Trophoblast cell (in vitro differentiated cells and primary cell): ENCODE measurements around the gene VPS33B.

Experiments used
- DNase-seq, 2 donors: peaks; one replicate each; pipeline ENCODE4 v3.0.0-alpha.2; 2016
- H2AFZ ChIP-seq: 2 replicates; pipeline ENCODE4 v1.6.1; 2013; ENCODE audit warnings: low read length, moderate library complexity, mild to moderate bottlenecking; ENCODE audit not compliant: insufficient read depth, poor library complexity
- H2AK5ac ChIP-seq: 2 replicates; pipeline ENCODE4 v1.6.1; 2013; ENCODE audit warnings: mild to moderate bottlenecking, low read length
- H2BK120ac ChIP-seq: 2 replicates; pipeline ENCODE4 v1.6.1; 2013; ENCODE audit warnings: low read length, mild to moderate bottlenecking, moderate library complexity; ENCODE audit not compliant: insufficient read depth, poor library complexity
- H2BK12ac ChIP-seq: 2 replicates; pipeline ENCODE4 v1.6.1; 2013; ENCODE audit warnings: mild to moderate bottlenecking, low read length, moderate library complexity
- H2BK5ac ChIP-seq: 2 replicates; pipeline ENCODE4 v1.6.1; 2013; ENCODE audit warnings: low read length, low read depth, moderate library complexity, mild to moderate bottlenecking; ENCODE audit not compliant: poor library complexity
- H3K14ac ChIP-seq: 2 replicates; pipeline ENCODE4 v1.6.1; 2013; ENCODE audit warnings: mild to moderate bottlenecking, low read length
- H3K18ac ChIP-seq: 2 replicates; pipeline ENCODE4 v1.6.1; 2013; ENCODE audit warnings: mild to moderate bottlenecking, low read length
- H3K23ac ChIP-seq: 2 replicates; pipeline ENCODE4 v1.6.1; 2013; ENCODE audit warnings: low read length
- H3K27ac ChIP-seq: 2 replicates; pipeline ENCODE4 v1.5.1; 2013; ENCODE audit warnings: low read depth, mild to moderate bottlenecking, inconsistent platforms, low read length, moderate library complexity
- H3K27me3 ChIP-seq: 2 replicates; pipeline ENCODE4 v1.6.1; 2013; ENCODE audit warnings: inconsistent platforms, mild to moderate bottlenecking, low read length, moderate library complexity; ENCODE audit not compliant: insufficient read depth
- H3K36me3 ChIP-seq, 2 experiments: 1 replicate in 1 of 2; 2 replicates in 1 of 2; pipeline ENCODE4 v1.6.1; 2013; ENCODE audit warnings: low read length in 2 of 2, mild to moderate bottlenecking in 2 of 2, moderate library complexity in 1 of 2; ENCODE audit not compliant: insufficient read depth in 2 of 2, control insufficient read depth in 1 of 2
- H3K4ac ChIP-seq: 2 replicates; pipeline ENCODE4 v1.6.1; 2013; ENCODE audit warnings: low read depth, mild to moderate bottlenecking, low read length, moderate library complexity
- H3K4me1 ChIP-seq, 2 experiments: 1 replicate in 1 of 2; 2 replicates in 1 of 2; pipeline ENCODE4 v1.6.1; 2013; ENCODE audit warnings: low read length in 2 of 2, mild to moderate bottlenecking in 2 of 2, moderate library complexity in 1 of 2; ENCODE audit not compliant: insufficient read depth in 2 of 2, control insufficient read depth in 1 of 2
- H3K4me2 ChIP-seq: 2 replicates; pipeline ENCODE4 v1.6.1; 2013; ENCODE audit warnings: inconsistent platforms, mild to moderate bottlenecking, low read length, moderate library complexity
- H3K4me3 ChIP-seq: 2 replicates; pipeline ENCODE4 v1.5.1; 2013; ENCODE audit warnings: mild to moderate bottlenecking, low read depth, low read length, inconsistent platforms
- H3K79me1 ChIP-seq: one replicate; pipeline ENCODE4 v1.6.1; 2013; ENCODE audit warnings: low read length
- H3K79me2 ChIP-seq: 2 replicates; pipeline ENCODE4 v1.6.1; 2013; ENCODE audit warnings: low read length, mild to moderate bottlenecking; ENCODE audit not compliant: control insufficient read depth, insufficient read depth, poor library complexity
- H3K9ac ChIP-seq: 2 replicates; pipeline ENCODE4 v1.6.1; 2013; ENCODE audit warnings: mild to moderate bottlenecking, low read length
- H3K9me3 ChIP-seq: 2 replicates; pipeline ENCODE4 v1.6.1; 2013; ENCODE audit warnings: low read depth, mild to moderate bottlenecking, control low read depth, inconsistent platforms, low read length; ENCODE audit not compliant: insufficient read depth
- H4K12ac ChIP-seq: 2 replicates; pipeline ENCODE4 v1.6.1; 2013; ENCODE audit warnings: low read depth, mild to moderate bottlenecking, low read length, moderate library complexity
- H4K8ac ChIP-seq: 2 replicates; pipeline ENCODE4 v1.6.1; 2013; ENCODE audit warnings: low read depth, mild to moderate bottlenecking, low read length, moderate library complexity
- H4K91ac ChIP-seq: one replicate; pipeline ENCODE4 v1.6.1; 2013; ENCODE audit warnings: low read depth, mild to moderate bottlenecking, low read length, moderate library complexity
- WGBS: extraction: QIAGEN DNeasy Blood & Tissue Kit; methylation state at CpG from one replicate; pipeline ENCODE4 v1.1.7; 2013; ENCODE audit warnings: missing lambda C conversion rate; ENCODE audit not compliant: insufficient read length, insufficient coverage; ENCODE audit errors: extremely low coverage; 5-methylcytosine and 5-hydroxymethylcytosine counted together

The VPS33B gene

DNA sequence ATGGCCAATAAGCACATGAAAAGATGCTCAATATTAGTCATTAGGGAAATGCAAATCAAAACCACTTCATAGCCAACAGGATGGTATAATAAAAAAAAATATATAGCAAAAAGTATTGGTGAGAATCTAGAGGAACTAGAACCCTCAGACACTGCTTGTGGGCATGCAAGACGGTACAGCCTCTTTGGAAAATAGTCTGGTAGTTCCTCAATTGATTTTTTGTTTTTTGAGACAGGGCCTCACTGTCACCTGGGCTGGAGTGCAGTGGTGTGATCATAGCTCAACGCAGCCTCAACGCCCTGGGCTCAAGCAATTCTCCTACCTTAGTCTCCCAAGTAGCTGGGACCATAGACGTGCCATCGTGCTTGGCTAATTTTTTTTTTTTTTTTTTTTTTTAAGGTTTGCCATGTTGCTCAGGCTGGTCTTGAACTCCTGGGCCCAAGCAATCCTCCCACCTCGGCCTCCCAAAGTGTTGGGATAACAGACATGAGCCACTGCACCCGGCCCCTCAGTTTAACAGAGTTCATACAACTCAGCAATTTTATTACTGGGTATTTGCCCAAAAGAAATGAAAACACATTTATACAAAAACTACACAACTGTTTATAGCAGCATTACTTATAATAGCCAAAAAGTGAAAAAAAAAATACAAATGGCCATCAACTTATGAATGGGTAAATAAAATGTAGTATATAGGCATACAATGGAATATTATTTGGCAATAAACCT lies 33.2 kb downstream of the VPS33B start:
- no CpG with 5 or more reads among the region's 7 CpGs for WGBS
- H4K8ac ChIP-seq: no peak overlapping the region
- no peak overlapping the region for H2BK12ac ChIP-seq
- no peak overlapping the region for H3K4me3 ChIP-seq
- no peaks in the 10 kb centered on the region for H3K27me3 ChIP-seq
- no peak overlapping the region for H2AK5ac ChIP-seq
- no peak overlapping the region for H3K18ac ChIP-seq
- H3K9me3 ChIP-seq: no peaks in the 10 kb centered on the region
- peaks cover 27% of the 10 kb centered on the region for H3K79me2 ChIP-seq
- H4K91ac ChIP-seq: no peak overlapping the region
- peaks cover 9 to 14% of the 10 kb centered on the region in 2 experiments for H3K4me1 ChIP-seq
- no peak for DNase-seq
- H3K9ac ChIP-seq: no peak overlapping the region
- peaks cover 4% of the 10 kb centered on the region for H3K79me1 ChIP-seq
- H3K4me2 ChIP-seq: no peak overlapping the region
- H3K23ac ChIP-seq: no peak overlapping the region
- peak overlapping the region; percentile 40 for H3K4ac ChIP-seq
- H2BK5ac ChIP-seq: no peak overlapping the region
- H2BK120ac ChIP-seq: no peak overlapping the region
- no peak overlapping the region for H3K27ac ChIP-seq
- H3K36me3 ChIP-seq: peaks cover 0 to 2% of the 10 kb centered on the region in 2 experiments
- no peak overlapping the region for H3K14ac ChIP-seq
- H4K12ac ChIP-seq: no peak overlapping the region
- H2AFZ ChIP-seq: no peak overlapping the region

- Histone ChIP-seq H3K9me3 (no peaks in the 10 kb centered on the region), H3K4me2 (no peak overlapping the region), H2BK120ac (no peak overlapping the region), H2BK5ac (no peak overlapping the region), H3K4me1 (peaks cover 9 to 14% of the 10 kb centered on the region in 2 experiments), H3K9ac (no peak overlapping the region), H3K36me3 (peaks cover 3 to 7% of the 10 kb centered on the region in 2 experiments), H2AFZ (no peak overlapping the region), H3K79me2 (peaks cover 19% of the 10 kb centered on the region), H3K23ac (peak overlapping the region; percentile 32), H3K27ac (no peak overlapping the region), H3K79me1 (no peaks in the 10 kb centered on the region), H2AK5ac (no peak overlapping the region), H4K12ac (no peak overlapping the region), H3K14ac (no peak overlapping the region), H3K4me3 (no peak overlapping the region), H3K18ac (no peak overlapping the region), H2BK12ac (no peak overlapping the region), H3K27me3 (no peaks in the 10 kb centered on the region), H4K91ac (no peak overlapping the region), H4K8ac (no peak overlapping the region), H3K4ac (peak overlapping the region; percentile 60)
- WGBS: no CpG with 5 or more reads among the region's 6 CpGs
- no peak for DNase-seq
These were observed 34.1 kb downstream of the VPS33B start for GRCh38 chr15:90988296-90988695.

DNA sequence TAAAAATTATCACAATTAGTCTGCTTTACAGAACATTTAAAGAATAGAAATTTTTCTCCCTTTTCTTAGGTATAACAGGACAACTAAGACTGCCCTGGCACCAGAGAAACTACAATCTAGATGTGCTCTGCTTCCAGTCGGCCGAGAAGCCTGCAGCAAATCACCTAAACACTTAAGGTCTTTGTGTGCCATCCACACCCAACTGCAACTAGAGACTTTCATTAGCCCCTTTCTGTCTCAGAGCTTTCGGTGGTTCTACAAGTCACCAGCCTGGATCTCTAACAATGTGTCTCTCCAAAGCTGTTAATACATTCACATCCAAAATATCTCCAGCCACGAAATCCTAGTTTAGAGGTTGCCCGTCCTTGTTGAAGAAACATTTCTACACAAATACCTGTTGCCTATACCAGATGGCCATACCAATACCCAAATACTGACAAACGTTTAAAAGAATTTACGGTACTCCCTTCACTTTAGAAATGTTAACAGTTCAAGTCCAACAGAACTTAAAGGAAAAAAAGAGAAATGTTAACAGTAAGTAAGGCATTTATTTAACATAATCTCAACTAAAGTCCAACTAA lies 34.7 kb downstream of the VPS33B start:
- peak overlapping the region; percentile 76 for H3K4ac ChIP-seq

GRCh38 chr15:90986790-90987507 lies 35.4 kb downstream of the VPS33B start:
- no peak overlapping the region for H3K27ac ChIP-seq
- H2BK5ac ChIP-seq: no peak overlapping the region
- no peak overlapping the region for H3K23ac ChIP-seq
- H3K18ac ChIP-seq: no peak overlapping the region
- no peaks in the 10 kb centered on the region for H3K79me1 ChIP-seq
- H2BK12ac ChIP-seq: no peak overlapping the region
- H4K91ac ChIP-seq: no peak overlapping the region
- no peak overlapping the region for H2AFZ ChIP-seq
- H3K36me3 ChIP-seq: peaks cover 7 to 16% of the 10 kb centered on the region in 2 experiments
- no peak overlapping the region for H2BK120ac ChIP-seq
- no peak overlapping the region for H4K12ac ChIP-seq
- no peak overlapping the region for H3K4me3 ChIP-seq
- no peak overlapping the region for H3K4me2 ChIP-seq
- H3K9me3 ChIP-seq: no peaks in the 10 kb centered on the region
- no peak overlapping the region for H4K8ac ChIP-seq
- H3K14ac ChIP-seq: no peak overlapping the region
- H3K79me2 ChIP-seq: peaks cover 19% of the 10 kb centered on the region
- no peak for DNase-seq
- H2AK5ac ChIP-seq: no peak overlapping the region
- H3K4ac ChIP-seq: peak overlapping the region; percentile 49
- H3K4me1 ChIP-seq: peaks cover 8 to 14% of the 10 kb centered on the region in 2 experiments
- no peaks in the 10 kb centered on the region for H3K27me3 ChIP-seq
- WGBS: no CpG with 5 or more reads among the region's 11 CpGs
- no peak overlapping the region for H3K9ac ChIP-seq

More for the DNA sequence above, 34.7 kb downstream of the VPS33B start:
- Histone ChIP-seq H3K27me3 (no peaks in the 10 kb centered on the region), H4K8ac (no peak overlapping the region), H4K91ac (no peak overlapping the region), H3K36me3 (peaks cover 3 to 11% of the 10 kb centered on the region in 2 experiments), H2BK12ac (no peak overlapping the region), H3K14ac (no peak overlapping the region), H2BK5ac (no peak overlapping the region), H3K18ac (no peak overlapping the region), H3K9me3 (no peaks in the 10 kb centered on the region), H3K4me1 (peaks cover 9 to 14% of the 10 kb centered on the region in 2 experiments), H2AK5ac (no peak overlapping the region), H3K23ac (no peak overlapping the region), H3K79me2 (peaks cover 19% of the 10 kb centered on the region), H4K12ac (no peak overlapping the region), H3K4me3 (no peak overlapping the region), H3K27ac (no peak overlapping the region), H2BK120ac (no peak overlapping the region), H2AFZ (no peak overlapping the region), H3K4me2 (no peak overlapping the region), H3K79me1 (no peaks in the 10 kb centered on the region), H3K9ac (no peak overlapping the region)
- DNase-seq: no peak
- no CpG with 5 or more reads among the region's 7 CpGs for WGBS
